KMS-11 (cell line): ENCODE results near the gene INO80B.
A peak's percentile ranks its signal among the peaks of the same experiment; 100 is the strongest.
"Not testable (repeated sequence)": the region's sequence is repeated elsewhere in the genome, so short reads cannot be mapped to it uniquely, and the experiment has no call there.

Experiments
- H2AFZ ChIP-seq: fragments of 200-600 bp; sonication (generic); 2 replicates; pipeline ENCODE4 v1.6.1; 2016; ENCODE audit warnings: antibody characterized with exemption, mixed run types, low read depth
- H3K27ac ChIP-seq: fragments of 200-600 bp; sonication (generic); 2 replicates; pipeline ENCODE4 v1.6.1; 2016; ENCODE audit warnings: mild to moderate bottlenecking, mixed run types
- H3K27me3 ChIP-seq: fragments of 200-600 bp; sonication (generic); 2 replicates; pipeline ENCODE4 v1.6.1; 2017; ENCODE audit warnings: mild to moderate bottlenecking, low read depth, mixed run types, moderate library complexity; ENCODE audit not compliant: insufficient read depth
- H3K36me3 ChIP-seq: fragments of 200-600 bp; sonication (generic); 2 replicates; pipeline ENCODE4 v1.6.1; 2017; ENCODE audit warnings: mild to moderate bottlenecking, mixed run types; ENCODE audit not compliant: insufficient read depth
- H3K4me1 ChIP-seq: fragments of 200-600 bp; sonication (generic); 2 replicates; pipeline ENCODE4 v1.6.1; 2016; ENCODE audit warnings: mild to moderate bottlenecking, low read depth, mixed run types; ENCODE audit not compliant: poor library complexity, severe bottlenecking
- H3K4me2 ChIP-seq: fragments of 200-600 bp; sonication (generic); 2 replicates; pipeline ENCODE4 v1.7.0; 2016; ENCODE audit warnings: mild to moderate bottlenecking, mixed run types
- H3K4me3 ChIP-seq: fragments of 200-600 bp; sonication (generic); IDR thresholded peaks from 2 replicates; pipeline ENCODE4 v1.6.1; 2017; ENCODE audit warnings: low read depth, low read length, mixed read lengths; ENCODE audit not compliant: insufficient read depth
- H3K79me2 ChIP-seq: fragments of 200-600 bp; sonication (generic); 2 replicates; pipeline ENCODE4 v1.6.1; 2016; ENCODE audit warnings: low read depth, mixed run types; ENCODE audit not compliant: insufficient read depth
- H3K9ac ChIP-seq: fragments of 200-600 bp; sonication (generic); 2 replicates; pipeline ENCODE4 v1.6.1; 2016; ENCODE audit warnings: mild to moderate bottlenecking, mixed run types
- H4K20me1 ChIP-seq: fragments of 200-600 bp; sonication (generic); 2 replicates; pipeline ENCODE4 v1.6.1; 2016; ENCODE audit warnings: mild to moderate bottlenecking, mixed run types; ENCODE audit not compliant: insufficient read depth
- CTCF ChIP-seq: fragments of 200-600 bp; sonication (generic); conservative IDR thresholded peaks from 2 replicates; pipeline ENCODE4 v1.6.1; 2017; ENCODE audit warnings: low read depth, mild to moderate bottlenecking, antibody characterized with exemption, low read length, moderate library complexity, mixed read lengths

The INO80B gene

GRCh38 chr2:74420006-74420405 lies 34.9 kb upstream of the INO80B start:
- Histone ChIP-seq H2AFZ (no peak overlapping the region), H3K27ac (no peak overlapping the region), H3K79me2 (no peaks in the 10 kb centered on the region), H3K27me3 (no peaks in the 10 kb centered on the region), H3K9ac (no peak overlapping the region), H3K4me3 (no peak overlapping the region), H4K20me1 (no peaks in the 10 kb centered on the region), H3K4me2 (peak overlapping the region; percentile 57; the same call in 1 of the 2 replicates), H3K4me1 (peaks cover 14% of the 10 kb centered on the region), H3K36me3 (no peaks in the 10 kb centered on the region)
- no peak for TF ChIP-seq CTCF

GRCh38 chr2:74420443-74421103 lies 34.3 kb upstream of the INO80B start:
- H3K4me1 ChIP-seq, result peaks cover 14% of the 10 kb centered on the region
- peak overlapping the region; percentile 57 for H3K4me2 ChIP-seq
- not testable (repeated sequence) for H3K36me3 ChIP-seq, H3K27me3 ChIP-seq, H3K79me2 ChIP-seq, H4K20me1 ChIP-seq
- peak overlapping the region; percentile 71 for H3K9ac ChIP-seq
- H3K4me3 ChIP-seq, result peak overlapping the region; percentile 51
- H2AFZ ChIP-seq, result peak overlapping the region; percentile 87
- peak overlapping the region; percentile 70 for H3K27ac ChIP-seq

- no peaks in the 10 kb centered on the region for H3K27me3 ChIP-seq
- peaks cover 14% of the 10 kb centered on the region for H3K4me1 ChIP-seq
Observed at GRCh38 chr2:74421221-74421870, 33.5 kb upstream of the INO80B start, which contains the start of the genes C2orf81 and WDR54. C2orf81 (minus strand) TSS chr2:74421619; CDS start chr2:74421560, 59 bp downstream. WDR54 (plus strand) TSS chr2:74421730; CDS start chr2:74422154, 424 bp downstream.

GRCh38 chr2:74423231-74424095 lies 31.4 kb upstream of the INO80B start:
- Histone ChIP-seq H3K4me1 (peaks cover 14% of the 10 kb centered on the region), H2AFZ (no peak overlapping the region), H4K20me1 (no peaks in the 10 kb centered on the region), H3K36me3 (no peaks in the 10 kb centered on the region), H3K79me2 (no peaks in the 10 kb centered on the region), H3K9ac (no peak overlapping the region), H3K4me2 (no peak overlapping the region), H3K4me3 (no peak overlapping the region), H3K27me3 (no peaks in the 10 kb centered on the region), H3K27ac (no peak overlapping the region)
- no peak for TF ChIP-seq CTCF

More at GRCh38 chr2:74421221-74421870, 33.5 kb upstream of the INO80B start, which contains the start of the genes C2orf81 and WDR54:
- Histone ChIP-seq H3K36me3 (no peaks in the 10 kb centered on the region), H3K27ac (peak within 1 kb of the TSS; percentile 70), H3K4me3 (peak within 1 kb of the TSS; percentile 51), H3K9ac (peak within 1 kb of the TSS; percentile 71), H3K4me2 (peak within 1 kb of the TSS; percentile 81), H4K20me1 (no peaks in the 10 kb centered on the region), H3K79me2 (no peaks in the 10 kb centered on the region), H2AFZ (peak within 1 kb of the TSS; percentile 87)
- TF ChIP-seq CTCF, result no peak
